HCT116 (cell line): ENCODE results near the gene ZFP36L2. TPM values are rescaled to one million over a fixed set of nuclear protein-coding genes. Genes with fewer than 3 reads are reported as not detected.

ENCODE experiments used
- ATAC-seq: fragments of 200-7000 bp; cut with Tn5 transposase; 2 replicates; pipeline ENCODE4 v1.9.1; 2020; ENCODE audit warnings: mild to moderate bottlenecking, moderate library complexity
- BruUV-seq: library from RNA; stranded (reverse); fragments of 400-500 nt; replicated peaks from 2 replicates; lab custom pipeline; 2021; lab: Mats Ljungman, UMichigan
- CTCF ChIA-PET: fragments of 300-600 bp; sonication (Branson Sonifier 250); formaldehyde crosslinking; loops from one replicate; lab custom pipeline; 2021; ENCODE audit warnings: antibody characterized with exemption; lab: Charles Lee
- POLR2A ChIA-PET: fragments of 300-600, 350-600 bp; sonication (Branson Sonifier 250); formaldehyde crosslinking; loops from one replicate; lab custom pipeline; 2021; ENCODE audit warnings: antibody characterized with exemption; lab: Charles Lee
- RAD21 ChIA-PET, 2 experiments: fragments of 300-600 bp; sonication (Branson Sonifier 250); formaldehyde crosslinking; loops; one replicate each; lab custom pipeline; 2023; ENCODE audit warnings: low total read pairs in 2 of 2; ENCODE audit not compliant: uncharacterized antibody in 2 of 2, unreplicated experiment in 2 of 2, low non-redundant PET in 1 of 2; lab: Charles Lee
- DNase-seq: peaks from one replicate; pipeline ENCODE4 v3.0.0-alpha.2; 2010; ENCODE audit warnings: low read depth, low spot score
- H2AFZ ChIP-seq: fragments of 200-600 bp; shearing (Covaris generic), sonication (generic); 2 replicates; pipeline ENCODE4 v1.6.1; 2017; ENCODE audit warnings: low read depth, mixed run types, mixed read lengths, antibody characterized with exemption, low read length; ENCODE audit not compliant: poor library complexity, severe bottlenecking
- H3K27ac ChIP-seq: 2 replicates; pipeline ENCODE4 v1.5.1; 2012; ENCODE audit warnings: low read depth, low read length
- H3K27me3 ChIP-seq: fragments of 200-600 bp; sonication (generic); 2 replicates; pipeline ENCODE4 v1.6.1; 2016; ENCODE audit warnings: mixed run types, low read length, mixed read lengths; ENCODE audit not compliant: insufficient read depth
- H3K36me3 ChIP-seq, 2 experiments: fragments of 200-500 bp in 1 of 2; fragments of 200-600 bp in 1 of 2; sonication (Bioruptor generic) in 1 of 2; sonication (generic) in 1 of 2; 2 replicates each; pipeline versions ENCODE4 v1.5.1 to v1.6.1; 2014 to 2016; ENCODE audit warnings: low read length in 2 of 2, inconsistent platforms in 1 of 2, mixed read lengths in 1 of 2, mixed run types in 1 of 2; ENCODE audit not compliant: insufficient read depth in 2 of 2, control insufficient read depth in 1 of 2
- H3K4me1 ChIP-seq, 2 experiments: fragments of 200-600 bp in 1 of 2; sonication (generic) in 1 of 2; 2 replicates each; pipeline versions ENCODE4 v1.5.1 to v1.6.1; 2012 to 2017; ENCODE audit warnings: low read length in 2 of 2, inconsistent platforms in 1 of 2, mild to moderate bottlenecking in 1 of 2, mixed read lengths in 1 of 2, mixed run types in 1 of 2, moderate library complexity in 1 of 2; ENCODE audit not compliant: insufficient read depth in 2 of 2, control insufficient read depth in 1 of 2
- H3K4me2 ChIP-seq: fragments of 200-600 bp; sonication (generic); 2 replicates; pipeline ENCODE4 v1.6.1; 2017; ENCODE audit warnings: mixed run types, low read length, mixed read lengths
- H3K4me3 ChIP-seq, 2 experiments: fragments of 200-600 bp in 1 of 2; sonication (generic) in 1 of 2; replicated peaks in 1 of 2; 2 replicates each; pipeline ENCODE4 v1.5.1; 2011 to 2016; ENCODE audit warnings: low read length in 2 of 2, control low read depth in 1 of 2, low read depth in 1 of 2, mild to moderate bottlenecking in 1 of 2, mixed read lengths in 1 of 2, mixed run types in 1 of 2
- H3K79me2 ChIP-seq: fragments of 200-600 bp; sonication (generic); 2 replicates; pipeline ENCODE4 v1.6.1; 2017; ENCODE audit warnings: mild to moderate bottlenecking, mixed run types, low read length, moderate library complexity, mixed read lengths; ENCODE audit not compliant: insufficient read depth
- H3K9ac ChIP-seq: fragments of 200-600 bp; sonication (generic); 2 replicates; pipeline ENCODE4 v1.6.1; 2016; ENCODE audit warnings: low read length, mixed read lengths
- H3K9me2 ChIP-seq: fragments of 200-600 bp; sonication (generic), shearing (Covaris generic); 2 replicates; pipeline ENCODE4 v1.6.1; 2017; ENCODE audit warnings: mixed run types, mild to moderate bottlenecking, moderate library complexity; ENCODE audit not compliant: insufficient read depth
- H3K9me3 ChIP-seq, 2 experiments: fragments of 200-500 bp in 1 of 2; fragments of 200-600 bp in 1 of 2; sonication (Bioruptor generic) in 1 of 2; sonication (generic) in 1 of 2; 2 replicates each; pipeline ENCODE4 v1.6.1; 2014 to 2017; ENCODE audit warnings: low read length in 2 of 2, mixed read lengths in 2 of 2, inconsistent platforms in 1 of 2, low read depth in 1 of 2, mild to moderate bottlenecking in 1 of 2, mixed run types in 1 of 2, moderate library complexity in 1 of 2; ENCODE audit not compliant: control insufficient read depth in 1 of 2, insufficient read depth in 1 of 2
- H4K20me1 ChIP-seq: fragments of 200-600 bp; sonication (generic), shearing (Covaris generic); 2 replicates; pipeline ENCODE4 v1.6.1; 2017; ENCODE audit warnings: mixed run types, mild to moderate bottlenecking, moderate library complexity; ENCODE audit not compliant: insufficient read depth
- EZH2phosphoT487 ChIP-seq: fragments of 200-600 bp; IDR thresholded peaks from 2 replicates; pipeline ENCODE4 v1.6.1; 2018; ENCODE audit warnings: antibody characterized with exemption, borderline replicate concordance
- POLR2A ChIP-seq: IDR thresholded peaks from 2 replicates; pipeline ENCODE4 v1.7.0; 2011; ENCODE audit warnings: borderline replicate concordance; ENCODE audit not compliant: insufficient read depth, insufficient read length; ENCODE audit errors: extremely low read depth
- POLR2AphosphoS5 ChIP-seq: IDR thresholded peaks from 2 replicates; pipeline ENCODE4 v1.6.1; 2011; ENCODE audit warnings: mild to moderate bottlenecking, low read depth, low read length, moderate library complexity
- SP1 ChIP-seq: IDR thresholded peaks from 2 replicates; pipeline ENCODE4 v1.6.1; 2012; ENCODE audit warnings: low read depth
- ZFX ChIP-seq: fragments of 450-650 bp; IDR thresholded peaks from 2 replicates; pipeline ENCODE4 v1.6.1; 2017
- intact Hi-C: fragments of 100-400 bp; cut with micrococcal nuclease; formaldehyde crosslinking; loops from 2 replicates; pipeline ENCODE4 v1.10.0; 2022
- total RNA-seq: library from RNA; stranded (reverse); gene quantifications from one replicate; pipeline ENCODE4 v1.2.1, GENCODE V29; 2021; ENCODE audit not compliant: unreplicated experiment

The ZFP36L2 gene
- total RNA-seq, 1 experiment from 2014 or later: 30.3 TPM

DNA sequence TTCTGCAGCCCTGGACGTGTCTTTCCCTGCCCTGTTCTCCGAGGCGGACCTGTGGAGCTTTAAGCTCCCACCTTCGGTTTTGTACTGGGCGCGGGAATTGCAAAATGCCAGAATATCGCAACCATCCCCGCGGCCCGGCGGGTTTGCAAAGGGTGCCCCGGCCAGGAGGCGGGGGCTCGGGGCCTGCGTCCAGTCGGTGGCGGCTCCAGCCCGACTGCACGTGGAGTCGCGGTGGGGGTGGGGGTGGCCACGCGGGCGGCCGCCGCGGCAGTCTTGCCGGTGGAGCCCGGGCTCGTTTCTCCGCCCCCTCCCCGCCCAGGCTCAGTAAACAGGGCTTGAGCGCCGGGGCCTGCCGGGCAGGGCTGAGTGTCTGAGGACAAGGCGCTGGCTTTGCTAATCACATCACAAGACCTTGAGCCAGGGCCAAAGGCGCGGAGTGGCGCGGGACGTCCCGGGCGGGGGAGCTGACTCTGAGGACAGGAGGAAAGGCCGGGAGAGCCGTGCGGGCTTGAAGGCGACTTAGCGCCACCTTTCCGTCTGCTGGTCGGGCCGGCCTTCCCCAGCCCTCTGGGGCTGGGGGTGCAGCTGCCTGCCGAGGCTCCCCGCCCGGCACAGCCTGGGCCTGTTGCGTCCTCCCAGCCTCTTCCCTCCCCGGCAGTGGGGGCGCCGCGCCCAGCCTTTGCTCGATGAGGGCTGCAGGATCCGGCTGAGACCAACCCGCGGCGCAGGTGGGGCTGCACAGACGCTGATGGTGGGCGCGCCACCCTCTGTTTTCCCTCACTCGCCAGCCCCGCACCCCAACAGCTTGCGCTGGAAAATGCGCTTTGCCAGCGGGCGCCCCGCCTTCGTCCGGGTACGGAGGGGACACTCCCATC is 786 bp upstream of the ZFP36L2 start:
- ATAC-seq: peak; percentile 60

DNA sequence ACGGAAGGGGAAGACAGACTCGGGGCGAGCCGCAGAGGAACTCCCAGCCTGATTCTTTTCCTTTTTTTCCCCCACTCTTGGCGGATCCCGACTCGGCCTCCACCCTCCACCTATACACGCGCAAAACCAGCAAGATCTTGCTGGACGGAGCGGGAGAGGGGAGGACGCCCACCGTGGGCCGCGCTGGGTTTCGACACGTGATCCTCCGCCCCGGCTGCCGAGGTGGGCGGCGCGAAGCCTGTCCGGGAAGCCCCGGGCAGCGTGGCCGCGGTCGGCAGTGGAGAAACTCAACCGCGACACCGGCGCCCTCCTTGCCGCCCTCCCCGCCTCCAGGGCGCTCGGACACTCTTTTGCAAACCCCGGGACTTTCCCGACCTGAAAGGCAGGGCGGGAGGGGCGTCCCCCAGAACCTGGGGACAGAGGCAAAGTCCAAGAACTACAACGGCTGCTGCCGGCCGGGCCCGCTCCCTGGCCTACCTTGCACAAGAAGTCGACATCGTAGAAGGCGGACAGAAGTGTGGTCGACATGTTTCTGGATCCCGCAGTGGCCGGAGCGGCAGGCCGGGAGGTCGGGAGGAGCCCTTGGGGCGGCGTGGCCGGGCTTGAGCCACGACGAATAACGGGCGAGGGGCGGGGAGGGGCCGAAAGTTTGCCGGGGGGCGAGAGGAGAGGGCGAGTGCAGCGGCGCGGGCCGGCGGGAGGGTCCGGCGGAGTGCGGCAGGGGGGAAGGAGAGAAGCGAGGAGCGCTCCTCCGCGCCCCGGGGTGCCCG is 433 bp downstream of the ZFP36L2 start:
- intact Hi-C loops: loop anchor here (2.0 to 5.0 kb wide), 4 partner anchors 49 to 367 kb away; no protein-coding TSS in a partner anchor
- H3K9ac ChIP-seq: peak overlapping the region; percentile 96
- no peaks in the 10 kb centered on the region for H3K9me2 ChIP-seq
- peak overlapping the region; percentile 84 to 88 for H3K4me3 ChIP-seq
- BruUV-seq: TSS peak; percentile 30
- RAD21 ChIA-PET: interaction anchor here in 1 of 2 experiments (0.5 to 1.0 kb wide), 3 partner anchors 39 to 240 kb away, joined by 3 to 4 read pairs (median 3); no protein-coding TSS in a partner anchor
- TF ChIP-seq SP1 (no peak), POLR2A (peak; percentile 11), EZH2phosphoT487 (no peak), ZFX (peak; percentile 63)
- H3K27me3 ChIP-seq: no peaks in the 10 kb centered on the region
- DNase-seq: no peak
- peaks cover 47% of the 10 kb centered on the region for H3K79me2 ChIP-seq
- H3K27ac ChIP-seq: peak overlapping the region; percentile 96
- H4K20me1 ChIP-seq: no peaks in the 10 kb centered on the region
- H3K36me3 ChIP-seq: peaks cover 12 to 19% of the 10 kb centered on the region in 2 experiments; a peak in 3 of 4 replicates
- CTCF ChIA-PET: interaction anchor here (0.8 to 4.1 kb wide), 10 partner anchors 14 to 351 kb away, joined by 3 to 35 read pairs (median 4); no protein-coding TSS in a partner anchor
- ATAC-seq: peak; percentile 20
- H3K4me1 ChIP-seq: peaks cover 49 to 50% of the 10 kb centered on the region in 2 experiments
- no peak overlapping the region for H2AFZ ChIP-seq
- H3K9me3 ChIP-seq: no peaks in the 10 kb centered on the region
- POLR2A ChIA-PET: interaction anchor here (0.6 to 2.4 kb wide), 24 partner anchors 8 to 416 kb away, joined by 3 to 9 read pairs (median 3); no protein-coding TSS in a partner anchor
- H3K4me2 ChIP-seq: peak overlapping the region; percentile 92

More for the DNA sequence above, 786 bp upstream of the ZFP36L2 start:
- intact Hi-C loops: loop anchor here (2.0 to 5.0 kb wide), 4 partner anchors 50 to 368 kb away; no protein-coding TSS in a partner anchor
- peak; percentile 47 for DNase-seq
- ChIA-PET RAD21 (interaction anchor here (0.5 to 1.6 kb wide), 6 partner anchors 9 to 558 kb away, joined by 3 to 5 read pairs (median 3); no protein-coding TSS in a partner anchor), CTCF (interaction anchor here (0.8 to 4.1 kb wide), 11 partner anchors 13 to 350 kb away, joined by 3 to 35 read pairs (median 6); no protein-coding TSS in a partner anchor), POLR2A (interaction anchor here (0.6 to 2.4 kb wide), 28 partner anchors 9 to 417 kb away, joined by 3 to 9 read pairs (median 3); no protein-coding TSS in a partner anchor)
- peak overlapping the region; percentile 96 for H3K9ac ChIP-seq
- H3K4me2 ChIP-seq: peak overlapping the region; percentile 92
- peak overlapping the region; percentile 70 to 84 for H3K4me3 ChIP-seq
- no peaks in the 10 kb centered on the region for H3K27me3 ChIP-seq
- BruUV-seq: no TSS peak
- TF ChIP-seq SP1: no peak
- peak; percentile 78 for TF ChIP-seq ZFX
- TF ChIP-seq POLR2AphosphoS5: 0 out of 2 replicates have a peak, but pooled peaks have one; percentile 16
- TF ChIP-seq, all 23 proteins: peak for 2
- Histone ChIP-seq H4K20me1 (no peaks in the 10 kb centered on the region), H3K27ac (peak overlapping the region; percentile 93), H2AFZ (no peak overlapping the region), H3K9me3 (no peaks in the 10 kb centered on the region), H3K4me1 (peaks cover 37 to 42% of the 10 kb centered on the region in 2 experiments), H3K9me2 (no peaks in the 10 kb centered on the region), H3K79me2 (peaks cover 37% of the 10 kb centered on the region), H3K36me3 (peaks cover 12 to 19% of the 10 kb centered on the region in 2 experiments; a peak in 3 of 4 replicates)
